GM21529 (cell line): Measurements from ENCODE around the gene TRABD.

Source experiments
- ATAC-seq: cut with Tn5 transposase; IDR thresholded peaks from one replicate; pipeline ENCODE4 v1.9.1; 2021; ENCODE audit not compliant: unreplicated experiment

TRABD gene

GRCh38 chr22:50216684-50217520, 31.2 kb downstream of the TRABD start:
- ATAC-seq: no peak

- no peak for ATAC-seq
Measured at GRCh38 chr22:50217543-50218152, 31.9 kb downstream of the TRABD start.

GRCh38 chr22:50218153-50218995, 32.7 kb downstream of the TRABD start:
- no peak for ATAC-seq

- ATAC-seq: no peak
Measured at GRCh38 chr22:50218996-50219727, 33.4 kb downstream of the TRABD start.

- no peak for ATAC-seq
Measured at GRCh38 chr22:50219800-50220602, 34.3 kb downstream of the TRABD start.

GRCh38 chr22:50220603-50221409, 35.1 kb downstream of the TRABD start:
- no peak for ATAC-seq

GRCh38 chr22:50221410-50222300, 35.9 kb downstream of the TRABD start:
- ATAC-seq: no peak

- ATAC-seq: no peak
Measured at GRCh38 chr22:50222508-50222907, 36.8 kb downstream of the TRABD start.

- no peak for ATAC-seq
Measured at GRCh38 chr22:50224071-50224470, 38.4 kb downstream of the TRABD start.

GRCh38 chr22:50225200-50225969, 39.7 kb downstream of the TRABD start:
- no peak for ATAC-seq

GRCh38 chr22:50226063-50226874, 40.6 kb downstream of the TRABD start:
- no peak for ATAC-seq

- no peak for ATAC-seq
Measured at GRCh38 chr22:50226875-50227165, 41.1 kb downstream of the TRABD start.

GRCh38 chr22:50227579-50228215, 42.0 kb downstream of the TRABD start:
- ATAC-seq: no peak

GRCh38 chr22:50228366-50228765, 42.7 kb downstream of the TRABD start:
- ATAC-seq: no peak

GRCh38 chr22:50229370-50229769, 43.7 kb downstream of the TRABD start:
- ATAC-seq: no peak

GRCh38 chr22:50232481-50233151, 46.9 kb downstream of the TRABD start:
- ATAC-seq: no peak
